ENCODE data around the gene GDF15.

Gene GDF15

GRCh38 chr19:18428787-18429674 lies 43.1 kb downstream of the GDF15 start:
- in situ Hi-C loops (cut with MboI; ENCODE audit: low sequenced_read_pairs) = no loop called here

GRCh38 chr19:18429717-18430416 lies 43.9 kb downstream of the GDF15 start:
- in situ Hi-C loops (cut with MboI; ENCODE audit: low sequenced_read_pairs) = no loop called here

- in situ Hi-C loops (cut with MboI; ENCODE audit: low sequenced_read_pairs) = no loop called here
These were observed 44.6 kb downstream of the GDF15 start for GRCh38 chr19:18430417-18431144.

- in situ Hi-C loops (cut with MboI; ENCODE audit: low sequenced_read_pairs) = no loop called here
These were observed 45.6 kb downstream of the GDF15 start for GRCh38 chr19:18431351-18432197.

- in situ Hi-C loops (cut with MboI; ENCODE audit: low sequenced_read_pairs) = no loop called here
These were observed 46.5 kb downstream of the GDF15 start for GRCh38 chr19:18432275-18433014.

DNA sequence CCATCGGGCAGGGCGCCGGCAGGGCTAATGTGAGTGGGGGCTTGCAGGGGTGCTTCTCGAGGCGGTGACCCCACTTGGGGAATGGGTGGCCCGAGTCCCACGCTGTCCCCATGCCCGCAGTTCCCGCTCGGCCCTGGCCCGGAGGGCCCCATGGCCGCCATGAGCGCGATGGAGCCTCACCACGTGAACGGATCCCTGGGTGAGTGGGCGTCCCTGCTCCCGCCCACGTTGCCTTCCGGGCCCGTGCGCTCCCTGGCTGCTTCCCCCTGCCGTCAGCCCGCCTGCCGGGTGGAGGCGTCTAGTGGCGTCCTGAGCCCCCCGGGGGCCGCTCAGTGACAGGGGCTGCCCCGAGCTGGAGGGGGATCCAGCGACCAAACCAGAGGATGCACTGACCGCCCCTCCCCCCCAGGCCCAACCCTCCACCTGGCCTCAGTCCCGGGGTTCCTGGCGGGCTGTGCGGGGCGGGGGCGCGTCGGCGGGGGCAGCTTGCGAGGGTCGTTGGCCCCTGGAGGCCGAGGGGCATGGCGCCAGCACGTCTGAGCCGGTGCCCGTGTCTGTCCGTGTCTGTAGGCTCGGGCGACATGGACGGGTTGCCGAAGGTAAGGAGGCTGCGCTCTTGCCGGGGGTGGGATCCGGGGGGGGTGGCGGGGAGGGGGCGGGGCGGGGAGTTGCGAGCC lies 47.2 kb downstream of the GDF15 start:
- in situ Hi-C loops (cut with MboI; ENCODE audit: low sequenced_read_pairs) = no loop called here

DNA sequence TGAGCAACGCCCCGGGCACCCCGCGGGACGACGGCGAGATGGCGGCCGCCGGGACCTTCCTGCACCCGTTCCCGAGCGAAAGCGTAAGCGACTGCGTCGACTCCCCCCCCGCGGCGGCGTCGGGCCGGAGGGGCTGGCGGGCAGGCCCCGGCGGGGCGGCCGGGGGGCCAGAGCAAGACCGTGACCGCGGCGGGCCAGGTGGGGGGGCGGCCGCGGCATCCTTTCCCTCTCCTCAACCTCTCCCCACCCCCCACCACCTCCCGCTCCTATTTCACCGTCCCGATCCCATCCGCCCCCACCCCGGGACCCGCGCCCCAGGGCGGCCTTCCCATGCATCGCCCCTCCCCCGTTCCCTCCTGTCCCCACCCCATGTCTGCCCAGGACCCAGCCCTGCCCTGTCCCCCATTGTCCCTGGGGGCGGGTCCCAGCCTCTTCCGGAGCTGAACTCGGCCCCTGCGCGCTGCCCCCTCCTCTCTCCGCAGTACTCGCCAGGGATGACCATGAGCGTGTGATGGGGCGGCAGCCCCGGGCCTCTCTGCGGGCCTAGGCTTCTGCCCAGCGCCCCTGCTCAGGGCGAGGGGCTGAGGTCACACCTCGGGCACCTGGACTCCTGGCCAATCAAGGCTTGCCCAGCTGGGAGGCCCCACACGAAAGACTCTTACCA lies 47.9 kb downstream of the GDF15 start:
- in situ Hi-C loops (cut with MboI; ENCODE audit: low sequenced_read_pairs) = no loop called here

DNA sequence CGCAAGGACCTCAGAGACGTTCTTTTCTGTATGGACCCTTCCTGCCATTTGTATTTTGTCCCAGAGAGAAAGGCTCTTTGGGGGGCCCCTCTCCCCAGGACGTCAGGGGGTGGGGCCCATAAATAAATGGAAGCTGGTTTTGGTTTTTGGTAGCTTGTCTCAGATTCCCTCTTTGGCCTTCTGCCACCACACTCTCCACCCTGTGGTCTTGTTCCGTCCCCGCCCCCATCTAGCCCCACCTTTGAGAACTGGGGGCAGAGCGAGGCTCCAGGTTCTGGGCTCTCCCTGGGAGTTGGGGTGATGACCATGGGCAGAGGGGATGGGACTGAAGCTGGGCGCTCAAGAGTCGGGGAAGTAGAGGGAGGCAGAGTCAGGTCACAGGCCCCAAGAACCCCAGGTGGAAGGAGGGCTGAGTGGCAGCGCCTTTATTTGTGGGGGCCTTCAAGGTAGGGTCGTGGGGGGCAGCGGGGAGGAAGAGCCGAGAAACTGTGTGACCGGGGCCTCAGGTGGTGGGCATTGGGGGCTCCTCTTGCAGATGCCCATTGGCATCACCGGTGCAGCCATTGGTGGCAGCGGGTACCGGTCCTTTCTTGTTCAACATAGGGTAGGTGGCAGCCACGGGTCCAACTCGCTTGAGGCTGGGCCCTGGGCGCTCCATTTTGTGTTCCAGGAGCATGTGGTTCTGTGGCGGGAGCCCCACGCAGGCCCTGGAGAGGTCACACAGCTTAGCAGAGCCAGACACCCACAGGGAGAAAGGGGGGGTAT lies 48.6 kb downstream of the GDF15 start:
- in situ Hi-C loops (cut with MboI; ENCODE audit: low sequenced_read_pairs) = no loop called here

DNA sequence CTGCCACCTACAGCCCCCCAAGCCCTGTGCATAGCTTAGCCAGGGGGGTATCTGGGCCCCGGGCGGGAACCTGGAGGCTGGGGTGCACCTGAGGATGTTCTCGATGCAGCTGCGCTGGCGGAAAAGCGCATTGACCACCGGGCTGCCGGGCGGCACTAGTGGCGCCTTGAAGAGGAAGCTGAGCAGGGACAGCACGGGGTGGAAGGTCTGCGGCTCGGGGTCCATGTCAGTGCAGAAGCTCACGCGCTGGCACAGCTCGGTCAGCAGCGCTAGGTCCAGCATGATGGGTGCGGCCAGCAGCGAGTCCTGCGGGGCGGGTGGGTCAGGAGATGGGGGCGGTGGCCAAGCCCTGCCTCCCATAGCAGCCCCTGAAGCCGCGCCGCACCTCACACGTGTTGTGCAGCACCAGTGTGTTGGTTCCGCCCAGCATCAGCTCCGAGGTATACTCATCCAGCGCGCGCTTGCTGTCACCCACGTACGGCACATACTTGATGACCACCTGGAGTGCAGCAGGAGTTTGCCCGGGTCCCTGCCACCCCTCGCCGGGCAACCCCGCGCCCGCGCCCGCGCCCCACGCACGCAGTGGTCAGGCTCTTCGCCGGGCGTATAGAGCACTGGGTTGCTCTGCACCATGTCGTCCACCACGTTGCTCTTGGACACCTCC lies 49.4 kb downstream of the GDF15 start:
- in situ Hi-C loops (cut with MboI; ENCODE audit: low sequenced_read_pairs) = no loop called here

DNA sequence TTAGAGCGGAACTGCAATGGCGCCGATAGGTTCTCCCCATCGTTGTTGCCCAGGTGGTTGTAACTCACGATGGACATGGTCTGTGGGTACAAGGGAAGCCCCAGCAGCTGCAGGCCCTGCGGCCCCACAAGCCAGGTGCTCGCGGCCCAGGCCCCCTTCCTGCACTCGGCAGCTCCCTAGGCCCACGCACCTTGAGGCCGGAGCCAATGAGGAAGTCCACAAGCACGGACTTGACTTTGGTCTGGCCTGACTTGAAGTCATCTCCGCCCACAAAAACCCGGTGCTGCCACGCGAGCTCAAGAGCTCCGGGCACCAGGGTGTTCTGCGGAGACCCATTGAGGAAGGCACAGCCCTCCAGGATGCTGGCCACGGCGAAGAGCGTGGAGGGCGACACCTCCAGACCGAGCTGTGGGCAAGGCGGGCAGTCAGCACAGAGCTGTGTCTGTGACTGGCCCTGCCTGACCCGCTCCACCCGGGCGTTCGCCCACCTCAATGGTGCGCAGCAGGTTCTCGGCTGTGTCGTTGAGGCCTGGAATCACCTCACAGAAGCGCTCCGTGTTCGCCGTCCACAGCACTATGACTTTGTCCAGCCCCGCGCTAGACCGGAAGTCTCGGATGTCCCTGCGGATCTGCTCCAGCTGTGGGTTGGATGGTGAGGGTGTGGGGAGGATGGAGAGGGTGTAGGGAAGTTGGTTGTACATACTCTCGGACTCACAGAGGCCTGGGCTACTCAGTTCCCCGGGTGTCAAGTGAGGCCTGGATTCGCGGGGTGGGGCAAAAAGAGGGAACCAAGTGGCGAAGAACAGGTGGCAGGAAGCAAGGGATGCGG lies 50.1 kb downstream of the GDF15 start:
- in situ Hi-C loops (cut with MboI; ENCODE audit: low sequenced_read_pairs) = no loop called here

- in situ Hi-C loops (cut with MboI; ENCODE audit: low sequenced_read_pairs) = no loop called here
These were observed 50.9 kb downstream of the GDF15 start for GRCh38 chr19:18436671-18437490.

DNA sequence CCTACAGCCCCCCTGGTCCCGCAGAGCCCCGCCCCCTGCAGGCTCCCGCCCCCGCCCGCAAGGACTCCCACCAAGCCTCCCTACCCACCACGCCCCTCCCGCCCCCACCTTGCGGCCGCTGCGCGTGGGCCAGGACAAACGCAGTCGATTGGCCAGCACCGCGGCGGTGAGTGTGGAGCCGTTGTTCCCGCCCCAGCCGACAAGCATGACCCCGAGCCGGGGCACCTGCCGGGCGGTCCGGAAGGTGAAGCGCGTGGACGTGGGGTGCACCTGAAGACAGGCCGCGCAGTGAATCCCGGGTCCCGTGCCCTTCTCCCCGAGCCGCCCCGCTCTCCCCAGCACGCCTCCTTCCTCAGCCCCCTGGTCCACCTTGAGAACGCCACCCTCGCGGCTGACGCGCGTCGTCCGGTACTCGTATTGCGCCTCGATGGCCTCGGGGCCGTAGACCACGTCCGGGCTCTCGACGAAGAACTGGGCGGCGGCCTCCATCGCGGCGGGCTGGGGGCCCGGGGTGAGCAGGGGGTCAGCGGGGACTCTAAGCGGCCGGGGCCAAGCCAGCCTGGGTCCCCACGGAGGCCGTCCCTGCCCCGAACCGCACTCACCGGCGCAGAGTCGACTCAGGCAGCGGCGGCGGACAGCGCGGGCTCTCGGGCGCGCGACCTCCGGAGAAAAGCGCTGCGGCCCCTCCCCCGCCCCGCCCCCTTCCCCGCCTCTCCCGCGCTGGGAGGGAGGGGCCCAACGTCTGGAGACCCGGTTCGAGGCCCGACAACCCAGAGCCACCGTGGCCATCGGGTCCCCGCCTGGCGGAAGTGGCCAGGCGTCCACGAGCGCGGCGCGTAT lies 51.8 kb downstream of the GDF15 start, which contains the start of gene ISYNA1:
Gene ISYNA1, minus strand, starts transcription at position 643 of the 840 bp plus-strand sequence. Its CDS starts 154 bp downstream, at position 489.
- in situ Hi-C loops (cut with MboI; ENCODE audit: low sequenced_read_pairs) = no loop called here

- in situ Hi-C loops (cut with MboI; ENCODE audit: low sequenced_read_pairs) = no loop called here
These were observed 52.5 kb downstream of the GDF15 start for GRCh38 chr19:18438331-18439024.

All from hTERT RPE-1 (cell line).